GM19455 (cell line): Measurements from ENCODE around the gene NAPA.

ENCODE experiments used
- ATAC-seq: cut with Tn5 transposase; IDR thresholded peaks from one replicate; pipeline ENCODE4 v1.9.1; 2021; ENCODE audit not compliant: unreplicated experiment

NAPA gene

DNA sequence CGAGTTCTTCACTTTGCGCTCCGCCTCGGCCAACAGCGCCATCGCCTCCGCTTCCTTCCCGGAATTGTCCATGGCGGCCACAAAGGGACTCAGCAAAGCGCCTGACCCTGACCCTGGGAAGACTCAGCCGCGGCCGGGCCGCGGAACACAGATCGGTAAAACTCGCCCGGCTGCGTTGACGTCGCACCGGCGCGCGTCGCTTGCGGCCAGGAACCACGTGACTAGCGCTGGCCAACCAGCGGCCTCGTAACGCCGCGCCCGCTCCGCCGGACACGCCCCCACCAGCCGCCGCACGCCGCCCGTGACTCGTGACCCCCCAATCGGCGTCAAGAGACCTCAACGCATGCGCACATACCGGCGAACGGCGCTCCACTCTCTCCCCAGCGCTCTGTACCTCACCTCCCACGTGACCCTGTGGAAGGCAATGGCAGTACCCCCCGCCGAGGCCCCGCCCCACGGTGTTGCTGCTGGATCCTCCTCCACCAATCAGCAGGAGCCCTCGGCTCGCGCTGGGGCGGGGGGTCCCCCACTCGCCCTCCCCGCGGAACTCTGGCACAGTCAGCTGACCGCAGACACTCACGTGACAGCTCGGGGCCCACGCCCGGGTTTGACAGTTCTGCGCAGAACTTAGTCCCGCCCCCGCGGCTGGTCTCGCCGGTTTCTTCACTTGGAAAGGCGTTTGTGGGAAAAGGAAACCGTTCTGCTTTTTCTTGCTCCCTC is at the start of gene NAPA:
Gene NAPA (minus strand): TSS at position 195 of the 720 bp plus-strand sequence. CDS start 123 bp downstream, at position 72.
- peak; percentile 85 for ATAC-seq

- no peak for ATAC-seq
Measured at GRCh38 chr19:47564081-47564480, 49.2 kb upstream of the NAPA start.

DNA sequence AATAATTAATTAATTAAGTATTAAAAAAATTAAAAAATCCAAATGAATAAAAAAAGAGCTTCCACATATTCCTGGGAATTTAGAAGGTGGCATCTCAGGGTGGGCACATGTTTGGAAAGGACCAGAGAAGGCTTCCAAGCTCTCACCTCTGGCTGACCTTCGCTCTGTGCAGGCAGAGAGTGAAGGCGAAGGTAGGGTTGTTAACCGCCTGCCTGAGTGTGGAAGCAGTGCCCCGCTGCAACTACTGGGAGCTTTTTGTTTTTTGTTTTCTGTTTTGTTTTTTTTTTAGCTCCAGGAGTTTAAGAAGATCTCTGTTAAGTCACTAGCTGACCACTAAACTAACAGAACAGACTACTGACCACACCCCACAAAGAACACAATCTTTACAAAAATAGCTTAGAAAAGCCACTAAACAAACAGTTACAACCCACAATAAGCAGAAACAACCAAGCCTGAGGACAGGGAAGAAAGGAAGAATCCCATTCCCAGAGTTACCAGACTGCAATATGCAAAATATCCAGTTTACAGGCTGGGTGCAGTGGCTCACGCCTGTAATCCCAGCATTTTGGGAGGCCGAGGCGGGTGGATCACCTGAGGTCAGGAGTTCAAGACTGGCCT is 46.7 kb upstream of the NAPA start:
- ATAC-seq = no peak

DNA sequence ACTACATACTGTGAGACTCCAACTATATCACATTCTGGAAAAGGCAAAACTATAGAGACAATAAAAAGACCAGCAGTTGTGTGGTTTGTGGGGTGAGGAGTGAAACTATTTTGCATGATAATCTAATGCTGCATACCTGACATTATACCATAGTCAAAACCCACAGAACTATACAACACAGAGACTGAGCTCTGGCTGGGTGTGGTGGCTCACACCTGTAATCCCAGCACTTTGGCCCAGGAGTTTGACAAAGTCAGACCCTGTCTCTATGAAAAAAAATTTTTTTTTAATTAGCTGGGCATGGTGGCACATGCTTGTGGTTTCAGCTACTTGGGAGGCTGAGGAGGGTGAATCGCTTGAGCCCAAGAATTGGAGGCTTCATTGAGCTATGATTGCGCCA is 46.1 kb upstream of the NAPA start:
- no peak for ATAC-seq

GRCh38 chr19:47550129-47550528 is 35.3 kb upstream of the NAPA start:
- ATAC-seq = no peak

DNA sequence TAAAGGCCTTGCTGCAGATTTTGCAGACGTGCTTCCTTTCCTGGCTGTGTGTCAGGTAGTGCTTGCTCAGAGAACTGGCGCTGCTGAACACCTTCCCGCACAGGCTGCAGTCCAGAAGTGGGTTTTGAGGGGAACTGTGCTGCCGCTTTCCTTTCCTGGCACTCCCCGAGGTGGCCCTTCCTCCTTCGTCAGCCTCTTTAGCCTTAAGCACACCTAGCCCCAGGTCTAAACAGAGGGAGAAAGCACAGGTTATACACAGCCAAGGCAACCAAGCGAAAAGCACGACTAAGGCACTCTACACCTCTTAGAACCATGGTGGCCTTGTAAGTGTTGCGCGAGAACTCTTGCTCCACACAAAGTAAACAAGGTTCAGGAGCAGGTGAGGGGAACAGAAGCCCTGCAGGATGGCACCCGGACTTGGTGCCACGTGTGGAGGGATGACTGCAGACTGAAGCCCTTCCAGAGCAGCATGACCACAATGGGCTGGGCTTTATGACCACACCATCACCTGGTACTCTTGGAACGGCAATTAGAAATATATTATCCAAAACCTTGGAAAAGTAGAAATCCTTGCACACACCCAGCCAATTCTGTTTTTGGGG is 34.5 kb upstream of the NAPA start:
- ATAC-seq = no peak

DNA sequence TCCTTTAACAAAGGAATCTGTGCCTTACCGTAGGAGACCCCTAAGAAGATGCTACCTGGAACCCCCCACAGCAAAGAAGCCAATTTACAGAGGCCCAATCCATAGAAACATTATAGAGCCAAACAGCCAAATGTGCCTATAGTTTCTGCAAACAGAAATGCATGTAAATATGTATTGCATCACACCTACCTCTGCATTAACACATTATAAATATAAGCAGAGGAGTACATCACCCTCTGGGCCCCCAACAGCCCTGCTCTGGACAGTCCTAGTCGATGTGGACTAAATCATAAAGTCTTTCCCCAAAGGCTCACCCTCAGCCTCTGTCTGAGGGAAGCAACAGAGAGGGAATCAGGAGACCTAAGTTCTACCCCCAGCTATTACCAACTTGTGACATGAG is 32.3 kb upstream of the NAPA start:
- ATAC-seq = no peak

- ATAC-seq = no peak
Measured at GRCh38 chr19:47545061-47545948, 30.4 kb upstream of the NAPA start.

- ATAC-seq = no peak
Measured at GRCh38 chr19:47544476-47544875, 29.6 kb upstream of the NAPA start.

DNA sequence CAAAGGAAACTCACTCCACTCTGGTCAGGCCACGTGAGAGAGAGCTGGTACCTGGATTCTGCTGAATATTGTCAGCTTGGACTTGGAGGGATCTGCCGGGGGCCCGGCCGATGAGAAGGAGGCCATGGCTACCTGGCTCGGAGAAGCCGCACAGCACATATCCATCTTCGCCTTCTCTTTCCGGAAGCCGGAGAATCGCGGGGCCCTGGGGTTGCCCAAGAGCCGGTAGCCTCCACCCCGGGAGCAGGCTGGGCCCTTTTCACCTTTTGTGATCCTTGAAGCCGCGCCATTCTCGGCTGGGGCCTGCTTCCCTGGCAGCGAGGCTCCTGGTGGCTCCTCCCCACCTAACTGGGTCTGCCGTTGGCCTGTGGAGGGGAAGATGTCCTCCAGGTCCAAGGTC is 29.2 kb upstream of the NAPA start:
- no peak for ATAC-seq

- ATAC-seq = no peak
Measured at GRCh38 chr19:47542030-47542475, 27.2 kb upstream of the NAPA start.

DNA sequence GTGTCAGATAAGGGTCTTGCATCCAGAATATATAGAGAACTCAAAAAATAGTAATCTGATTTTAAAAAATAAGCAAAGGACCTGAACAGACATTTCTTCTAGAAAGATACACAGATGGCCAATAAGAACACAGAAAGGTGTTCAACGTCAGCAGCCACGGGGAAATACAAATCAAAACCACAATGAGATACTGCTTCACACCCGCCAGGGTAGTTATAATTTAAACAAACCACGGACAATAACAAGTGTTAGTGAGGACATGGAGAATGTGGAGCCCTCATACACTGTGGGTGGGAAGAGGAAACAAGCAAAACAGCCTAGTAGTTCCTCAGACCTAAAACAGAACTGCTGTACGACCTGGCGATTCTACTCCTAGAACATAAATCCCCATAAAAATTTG is 26.7 kb upstream of the NAPA start:
- no peak for ATAC-seq

DNA sequence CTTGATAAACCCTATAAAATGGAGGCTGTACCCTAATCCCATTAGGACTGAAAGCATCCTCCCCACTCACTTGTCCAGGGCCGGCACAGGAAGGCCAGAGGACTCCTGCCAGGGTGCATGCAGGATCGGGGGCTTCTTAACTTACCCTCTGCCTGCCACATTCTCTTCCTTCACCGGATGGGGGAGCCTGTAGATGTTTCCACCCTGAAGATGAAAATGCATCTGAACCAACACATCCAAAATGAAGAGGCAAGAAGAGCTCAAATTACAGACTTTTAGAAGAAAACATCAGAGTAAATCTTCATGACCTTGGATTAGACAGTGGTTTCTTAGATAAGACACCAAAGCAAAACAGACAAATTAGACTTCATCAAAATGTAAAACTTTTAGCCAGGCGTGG is 25.9 kb upstream of the NAPA start:
- no peak for ATAC-seq

DNA sequence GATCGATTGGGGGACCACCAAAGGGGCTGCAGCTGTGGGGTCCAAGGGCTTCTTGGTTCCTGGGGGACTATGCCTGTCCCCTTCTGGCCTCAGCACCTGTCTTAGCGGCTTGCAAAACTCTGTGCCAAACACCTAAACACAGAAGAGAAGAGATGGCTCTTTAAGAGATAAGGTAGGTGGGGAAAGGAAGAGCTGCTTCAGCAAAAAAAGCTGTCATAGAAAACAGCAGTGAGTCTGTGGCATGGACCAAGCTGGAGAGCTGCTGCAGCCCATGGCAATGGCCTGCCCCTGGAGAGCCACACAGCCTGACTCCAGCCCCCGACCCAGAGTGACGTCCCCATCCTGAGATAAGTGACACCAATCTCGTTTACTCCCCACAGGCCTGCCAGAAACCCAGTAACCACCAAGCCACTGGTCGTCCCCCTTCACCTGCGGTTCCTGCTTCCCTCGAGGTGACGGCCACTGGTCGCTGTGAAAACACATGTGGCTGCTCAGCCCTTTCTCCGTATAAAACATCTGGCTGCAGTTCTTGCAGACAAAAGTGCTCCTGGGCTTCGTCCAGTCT is 25.0 kb upstream of the NAPA start:
- ATAC-seq = no peak

DNA sequence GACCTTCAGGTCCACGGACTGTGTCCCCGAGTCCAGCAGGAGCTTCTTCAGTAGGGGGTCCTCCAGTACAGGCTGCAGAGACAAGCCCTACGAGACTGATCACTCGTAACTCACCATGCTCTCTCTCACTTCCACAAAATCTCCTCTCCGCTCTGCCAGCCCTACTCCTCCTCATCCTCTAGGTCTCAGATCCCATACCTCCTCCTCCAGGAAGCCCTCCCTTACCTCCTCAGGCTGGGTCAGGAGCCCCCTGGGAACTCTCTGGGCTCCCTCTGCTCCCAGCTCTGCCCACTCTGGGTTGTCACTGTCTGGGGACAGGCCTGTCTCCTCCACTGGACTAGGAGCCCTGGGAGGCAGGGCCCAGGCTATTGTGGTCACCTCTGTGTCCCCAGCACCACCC is 23.9 kb upstream of the NAPA start:
- ATAC-seq = no peak

DNA sequence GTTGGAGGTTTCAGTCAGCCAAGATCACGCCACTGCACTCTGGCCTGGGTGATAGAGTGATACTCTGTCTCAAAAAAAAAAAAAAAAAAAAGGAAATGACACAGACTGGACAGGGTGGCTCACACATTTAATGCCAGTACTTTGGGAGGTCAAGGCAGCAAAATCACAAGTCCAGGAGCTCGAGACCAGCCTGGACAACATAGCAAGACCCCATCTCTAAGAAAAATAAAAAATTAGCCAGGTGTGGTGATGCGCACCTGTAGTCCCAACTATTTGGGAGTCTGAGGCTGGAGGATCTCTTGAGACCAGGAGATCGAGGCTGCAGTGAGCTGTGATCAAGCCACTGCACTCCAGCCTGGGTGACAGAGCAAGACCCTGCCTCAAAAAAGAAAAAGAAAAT is 22.6 kb upstream of the NAPA start:
- ATAC-seq = no peak

DNA sequence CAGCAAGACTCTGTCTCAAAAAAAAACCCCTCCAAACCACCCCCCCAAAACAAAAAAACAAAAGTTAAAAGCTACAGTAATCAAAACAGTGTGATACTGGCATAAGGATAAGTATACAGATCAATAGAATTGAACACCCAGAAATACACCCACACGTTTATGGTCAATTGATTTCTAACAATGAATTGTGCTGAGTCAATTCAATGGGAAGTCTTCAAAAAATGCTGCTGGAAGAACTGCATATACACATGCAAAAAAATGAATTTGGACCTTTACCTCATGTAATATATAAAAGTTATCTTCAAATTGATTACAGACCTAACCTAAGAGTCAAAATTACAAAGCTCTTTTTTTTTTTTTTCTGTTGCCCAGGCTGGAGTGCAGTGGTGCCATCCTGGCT is 19.8 kb upstream of the NAPA start:
- no peak for ATAC-seq

- ATAC-seq = no peak
Measured at GRCh38 chr19:47531640-47532387, 17.0 kb upstream of the NAPA start.

DNA sequence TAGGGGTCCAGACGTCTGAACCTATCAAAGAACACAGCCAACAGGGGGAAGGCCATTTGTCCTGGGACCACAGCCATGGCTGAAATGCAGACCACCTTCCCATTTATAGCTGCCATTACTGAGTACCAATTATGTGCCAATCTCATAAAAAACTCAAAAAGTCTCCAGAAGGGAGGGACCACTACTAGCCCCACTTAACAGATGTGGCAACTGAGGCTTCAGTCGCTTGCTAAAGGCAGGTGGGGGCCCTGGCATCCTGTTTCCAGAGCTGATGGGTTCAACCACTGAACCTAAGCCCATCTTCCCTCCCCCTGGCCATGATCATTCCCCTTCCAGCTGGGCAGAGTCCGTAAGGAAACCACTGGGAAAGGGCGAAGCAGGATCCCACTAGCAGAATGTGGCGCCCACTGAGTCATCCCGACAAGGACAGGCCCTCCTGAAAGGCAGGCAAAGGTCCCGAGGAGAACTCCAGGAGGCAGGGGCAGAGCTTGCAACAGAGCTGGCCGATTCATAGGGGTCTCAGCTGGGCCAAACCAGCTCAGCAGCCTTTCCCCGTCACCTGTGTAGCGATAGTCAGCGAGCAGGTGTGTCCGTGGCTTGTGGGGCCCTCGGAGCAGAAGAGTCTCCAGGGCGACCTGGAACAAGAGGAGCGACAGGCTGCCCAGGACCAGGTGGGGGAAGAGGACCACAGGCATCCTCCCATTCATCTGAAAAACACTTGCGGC is 14.3 kb upstream of the NAPA start:
- no peak for ATAC-seq

DNA sequence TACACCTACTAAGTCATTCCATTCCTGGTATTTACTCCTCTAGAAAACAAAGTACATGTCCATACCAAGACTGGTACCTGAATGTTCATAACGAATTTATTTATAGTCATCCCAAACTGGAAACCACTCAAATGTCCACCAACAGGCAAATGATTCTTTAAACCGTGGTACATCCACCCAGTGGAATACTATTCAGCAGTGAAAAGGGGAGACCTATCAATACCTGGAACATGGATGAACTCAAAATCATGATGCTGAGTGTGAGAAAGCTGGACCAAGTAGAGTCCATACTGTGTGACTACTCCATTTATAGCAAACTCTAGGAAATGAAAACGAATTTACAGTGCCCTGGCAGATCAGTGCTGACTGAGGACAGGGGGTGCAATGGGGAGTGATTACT is 11.9 kb upstream of the NAPA start:
- no peak for ATAC-seq
